LNCAP (cell line): Measurements from ENCODE around the gene ADGRG7.

ENCODE experiments used
- CTCF ChIP-seq: fragments of 450-650 bp; IDR thresholded peaks from 2 replicates; pipeline ENCODE4 v1.5.1; 2017; ENCODE audit warnings: mild to moderate bottlenecking

The ADGRG7 gene

GRCh38 chr3:100726706-100727105, 117.3 kb downstream of the ADGRG7 start:
- no peak for TF ChIP-seq CTCF

GRCh38 chr3:100730524-100730923, 121.1 kb downstream of the ADGRG7 start:
- TF ChIP-seq CTCF: no peak

DNA sequence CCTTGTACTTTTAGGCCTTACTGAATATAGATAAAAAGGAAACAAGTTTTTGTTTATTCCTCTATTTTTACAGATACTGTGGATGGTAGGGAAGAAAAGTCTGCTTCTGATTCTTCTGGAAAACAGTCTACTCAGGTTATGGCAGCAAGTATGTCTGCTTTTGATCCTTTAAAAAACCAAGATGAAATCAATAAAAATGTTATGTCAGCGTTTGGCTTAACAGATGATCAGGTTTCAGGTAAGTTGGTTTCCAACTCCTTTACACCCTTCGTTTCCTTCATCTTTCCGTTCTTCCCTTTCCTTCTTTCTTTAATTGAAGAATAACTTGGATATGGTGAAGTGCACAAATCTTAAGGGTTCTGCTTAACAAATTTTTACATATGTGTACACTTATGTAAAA, 123.0 kb downstream of the ADGRG7 start:
- no peak for TF ChIP-seq CTCF

GRCh38 chr3:100737334-100737733, 127.9 kb downstream of the ADGRG7 start:
- TF ChIP-seq CTCF: peak; percentile 56; the same call in 1 of the 2 replicates

GRCh38 chr3:100740207-100740606, 130.8 kb downstream of the ADGRG7 start:
- no peak for TF ChIP-seq CTCF

GRCh38 chr3:100743535-100743934, 134.1 kb downstream of the ADGRG7 start:
- no peak for TF ChIP-seq CTCF

DNA sequence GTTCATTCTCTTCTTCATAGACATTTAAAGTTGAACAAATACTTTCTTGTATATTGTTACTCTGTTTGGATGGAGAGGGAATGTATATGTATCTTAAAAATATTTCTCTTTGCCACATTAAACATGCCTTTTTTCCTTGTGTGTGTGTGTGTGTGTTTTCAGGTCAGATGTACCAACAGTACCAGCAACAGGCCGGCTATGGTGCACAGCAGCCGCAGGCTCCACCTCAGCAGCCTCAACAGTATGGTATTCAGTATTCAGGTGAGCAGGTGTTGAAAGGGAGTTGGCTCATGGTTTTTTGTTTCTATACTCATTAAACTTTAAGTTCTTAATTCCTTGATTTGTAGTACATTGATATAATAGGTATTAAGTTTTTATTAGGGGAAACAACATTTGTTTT, 135.3 kb downstream of the ADGRG7 start:
- TF ChIP-seq CTCF: no peak
